Measurements from ENCODE around the gene TMX2. TPM values are rescaled to one million over a fixed set of nuclear protein-coding genes. Genes with fewer than 3 reads are reported as not detected.
"Not testable (repeated sequence)": the region's sequence is repeated elsewhere in the genome, so short reads cannot be mapped to it uniquely, and the experiment has no call there.

TMX2 gene
- total RNA-seq, 4 donors from 2014 or later, result 44.0 to 82.0 (median 70.9) TPM

DNA sequence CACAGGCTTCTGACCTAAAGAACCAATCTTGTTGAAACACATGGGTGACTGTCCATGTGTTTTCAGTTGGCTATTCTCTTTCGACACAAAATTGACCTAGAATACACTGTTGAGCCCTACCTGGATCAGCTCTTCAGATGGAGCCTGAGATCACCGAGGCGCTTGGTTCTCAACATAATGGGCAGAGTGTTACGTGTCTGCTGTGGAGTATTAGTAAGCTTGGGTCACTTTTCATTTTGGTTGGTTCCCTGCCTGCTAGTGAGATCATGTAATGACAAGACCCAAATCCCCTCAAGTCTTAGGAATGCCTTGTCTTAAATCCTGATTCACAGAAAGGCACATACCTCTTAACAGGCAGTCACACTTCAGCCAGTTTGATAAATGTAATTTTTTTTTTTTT lies 9.1 kb upstream of the TMX2 start:
- Histone ChIP-seq H3K36me3 (peaks cover 23 to 81% (median 29%) of the 10 kb centered on the region in 3 donors), H3K4me3 (no peak overlapping the region), H3K9me3 (no peaks in the 10 kb centered on the region), H3K4me1 (peaks cover 0 to 5% (median 0%) of the 10 kb centered on the region in 3 donors), H3K27me3 (no peaks in the 10 kb centered on the region), H3K27ac (peak overlapping the region in 1 of 4 donors; percentile 39)
- WGBS, 2 donors, result 50 to 79% methylated on average over 4 of the region's 4 CpGs
- no peak for DNase-seq
- TF ChIP-seq POLR2A (IDR thresholded peaks at IDR 0.05), result no peak
- intact Hi-C loops (cut with DNase I), result no loop called here

DNA sequence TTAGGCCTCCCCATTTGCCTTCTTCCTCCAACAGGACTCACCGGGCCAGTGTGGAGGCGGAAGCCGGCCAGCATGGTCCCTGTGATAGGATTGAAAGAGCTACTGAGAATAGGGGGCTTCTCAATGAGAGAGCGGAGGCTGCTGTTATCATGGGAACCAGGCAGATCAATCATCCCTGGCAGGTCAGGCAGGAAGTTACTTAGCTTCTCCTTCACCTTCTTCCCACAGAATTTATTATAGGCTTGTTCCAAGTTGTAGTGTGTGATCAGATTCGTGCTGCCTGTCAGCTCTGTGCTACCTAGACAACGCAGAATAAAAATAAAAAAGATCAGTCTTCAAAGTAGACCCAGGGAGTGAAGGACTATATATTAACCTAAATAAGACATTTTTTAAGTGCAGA lies 7.5 kb upstream of the TMX2 start:
- TF ChIP-seq, protein P1, sequence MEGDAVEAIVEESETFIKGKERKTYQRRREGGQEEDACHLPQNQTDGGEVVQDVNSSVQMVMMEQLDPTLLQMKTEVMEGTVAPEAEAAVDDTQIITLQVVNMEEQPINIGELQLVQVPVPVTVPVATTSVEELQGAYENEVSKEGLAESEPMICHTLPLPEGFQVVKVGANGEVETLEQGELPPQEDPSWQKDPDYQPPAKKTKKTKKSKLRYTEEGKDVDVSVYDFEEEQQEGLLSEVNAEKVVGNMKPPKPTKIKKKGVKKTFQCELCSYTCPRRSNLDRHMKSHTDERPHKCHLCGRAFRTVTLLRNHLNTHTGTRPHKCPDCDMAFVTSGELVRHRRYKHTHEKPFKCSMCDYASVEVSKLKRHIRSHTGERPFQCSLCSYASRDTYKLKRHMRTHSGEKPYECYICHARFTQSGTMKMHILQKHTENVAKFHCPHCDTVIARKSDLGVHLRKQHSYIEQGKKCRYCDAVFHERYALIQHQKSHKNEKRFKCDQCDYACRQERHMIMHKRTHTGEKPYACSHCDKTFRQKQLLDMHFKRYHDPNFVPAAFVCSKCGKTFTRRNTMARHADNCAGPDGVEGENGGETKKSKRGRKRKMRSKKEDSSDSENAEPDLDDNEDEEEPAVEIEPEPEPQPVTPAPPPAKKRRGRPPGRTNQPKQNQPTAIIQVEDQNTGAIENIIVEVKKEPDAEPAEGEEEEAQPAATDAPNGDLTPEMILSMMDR (IDR thresholded peaks at IDR 0.05), result no peak
- TF ChIP-seq POLR2A (IDR thresholded peaks at IDR 0.05), result no peak
- Histone ChIP-seq H3K4me3 (no peak overlapping the region), H3K4me1 (peaks cover 0 to 8% (median 3%) of the 10 kb centered on the region in 3 donors), H3K36me3 (peaks cover 7 to 74% (median 16%) of the 10 kb centered on the region in 3 donors), H3K27ac (no peak overlapping the region), H3K9me3 (no peaks in the 10 kb centered on the region), H3K27me3 (no peaks in the 10 kb centered on the region)
- no peak for DNase-seq
- WGBS, 2 donors, result 83 to 93% methylated on average over 6 of the region's 6 CpGs
- intact Hi-C loops (cut with DNase I), result no loop called here

- 90 to 93% methylated on average over 8 of the region's 8 CpGs for WGBS, 2 donors
- Histone ChIP-seq H3K4me1 (peaks cover 2 to 13% (median 4%) of the 10 kb centered on the region in 3 donors), H3K36me3 (peaks cover 5 to 69% (median 13%) of the 10 kb centered on the region in 3 donors)
- H3K27me3 ChIP-seq; DNase-seq; H3K27ac ChIP-seq; intact Hi-C loops (cut with DNase I); H3K9me3 ChIP-seq; H3K4me3 ChIP-seq: not testable (repeated sequence)
These were observed 7.0 kb upstream of the TMX2 start for GRCh38 chr11:57705432-57705831.

DNA sequence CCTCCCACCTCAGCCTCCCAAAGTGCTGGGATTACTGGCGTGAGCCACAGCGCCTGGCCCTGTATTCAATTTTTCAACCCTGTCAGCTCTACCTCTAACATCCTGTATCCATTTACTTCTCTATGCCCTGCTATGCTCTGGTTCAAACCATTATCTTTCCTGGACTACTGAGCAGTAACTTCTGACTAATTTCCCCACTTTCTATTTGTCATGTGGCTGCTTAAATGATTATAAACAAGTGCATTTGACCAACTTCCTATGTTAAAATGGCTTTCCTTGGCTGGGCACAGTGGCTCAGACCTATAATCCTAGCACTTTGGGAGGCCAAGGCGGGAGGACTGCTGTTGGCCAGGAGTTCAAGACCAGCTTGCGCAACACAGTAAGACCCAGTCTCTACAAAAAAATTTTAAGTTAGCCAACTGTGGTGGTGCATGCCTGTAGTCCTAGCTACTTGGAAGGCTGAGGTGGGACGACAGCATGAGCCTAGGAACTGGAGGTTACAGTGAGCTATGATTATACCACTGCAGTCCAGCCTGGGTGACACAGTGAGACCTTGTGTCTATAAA lies 2.5 kb upstream of the TMX2 start:
- H3K27me3 ChIP-seq, result no peaks in the 10 kb centered on the region
- no peak overlapping the region for H3K4me3 ChIP-seq
- H3K27ac ChIP-seq, result no peak overlapping the region
- H3K4me1 ChIP-seq, result peaks cover 24 to 46% (median 28%) of the 10 kb centered on the region in 3 donors
- no peaks in the 10 kb centered on the region for H3K9me3 ChIP-seq
- TF ChIP-seq POLR2A (IDR thresholded peaks at IDR 0.05), result no peak
- TF ChIP-seq, protein P1 (IDR thresholded peaks at IDR 0.05), result no peak
- WGBS, 2 donors, result 89 to 91% methylated on average over 4 to 5 of the region's 5 CpGs
- no peak for DNase-seq
- intact Hi-C loops (cut with DNase I), result no loop called here
- H3K36me3 ChIP-seq, result peaks cover 0 to 26% (median 2%) of the 10 kb centered on the region in 3 donors

- peak within 1 kb of the TSS; percentile 92 to 96 (median 94) for H3K27ac ChIP-seq
- 12% methylated on average over 21 to 31 of the region's 51 CpGs for WGBS, 2 donors
- peak; percentile 54 for DNase-seq
- intact Hi-C loops (cut with DNase I), result no loop called here
- no peaks in the 10 kb centered on the region for H3K27me3 ChIP-seq
- H3K36me3 ChIP-seq, result peaks cover 0 to 15% (median 0%) of the 10 kb centered on the region in 3 donors
- H3K9me3 ChIP-seq, result no peaks in the 10 kb centered on the region
- H3K4me3 ChIP-seq, result peak within 1 kb of the TSS; percentile 83 to 96 (median 96)
- H3K4me1 ChIP-seq, result peaks cover 24 to 51% (median 28%) of the 10 kb centered on the region in 3 donors
- peak in 2 of 4 donors; percentile 56 to 73 for TF ChIP-seq POLR2A (IDR thresholded peaks at IDR 0.05)
- TF ChIP-seq, protein P1 (IDR thresholded peaks at IDR 0.05), result peak in 1 of 6 experiments; percentile 4
These were observed 758 bp upstream of the TMX2 start, which contains the start of gene MED19 for GRCh38 chr11:57711414-57712255. MED19 (minus strand) TSS chr11:57712215; CDS start chr11:57712179, 36 bp downstream.

DNA sequence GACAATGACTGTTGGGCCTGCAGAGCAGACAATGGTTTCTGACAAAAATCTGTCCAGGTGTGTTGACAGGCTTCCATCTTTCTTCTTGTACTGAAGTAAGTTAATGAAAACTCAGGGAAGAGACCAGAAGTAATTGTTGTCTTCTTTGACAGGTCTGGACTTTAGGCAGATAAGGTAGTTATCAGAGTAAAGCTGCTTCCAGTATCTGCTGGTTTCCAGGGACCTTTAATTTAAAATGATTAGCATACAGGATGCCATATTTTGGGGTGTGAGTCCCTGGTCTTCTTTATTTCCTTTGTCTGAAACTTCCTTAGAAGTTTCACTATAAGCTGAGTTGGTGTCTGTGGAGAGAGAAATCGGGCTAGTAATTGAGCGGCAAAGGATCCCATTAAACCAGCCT lies 1.4 kb downstream of the TMX2 start:
- WGBS, 2 donors, result 82 to 87% methylated on average over 2 of the region's 2 CpGs
- peaks cover 0 to 17% (median 0%) of the 10 kb centered on the region in 3 donors for H3K36me3 ChIP-seq
- H3K4me1 ChIP-seq, result peaks cover 24 to 46% (median 28%) of the 10 kb centered on the region in 3 donors
- TF ChIP-seq POLR2A (IDR thresholded peaks at IDR 0.05), result no peak
- TF ChIP-seq, protein P1 (IDR thresholded peaks at IDR 0.05), result no peak
- peak overlapping the region in 2 of 4 donors; percentile 89 to 92 for H3K27ac ChIP-seq
- intact Hi-C loops (cut with DNase I), result no loop called here
- DNase-seq, result no peak
- no peaks in the 10 kb centered on the region for H3K9me3 ChIP-seq
- no peaks in the 10 kb centered on the region for H3K27me3 ChIP-seq
- H3K4me3 ChIP-seq, result peak overlapping the region; percentile 83 to 96 (median 96)

DNA sequence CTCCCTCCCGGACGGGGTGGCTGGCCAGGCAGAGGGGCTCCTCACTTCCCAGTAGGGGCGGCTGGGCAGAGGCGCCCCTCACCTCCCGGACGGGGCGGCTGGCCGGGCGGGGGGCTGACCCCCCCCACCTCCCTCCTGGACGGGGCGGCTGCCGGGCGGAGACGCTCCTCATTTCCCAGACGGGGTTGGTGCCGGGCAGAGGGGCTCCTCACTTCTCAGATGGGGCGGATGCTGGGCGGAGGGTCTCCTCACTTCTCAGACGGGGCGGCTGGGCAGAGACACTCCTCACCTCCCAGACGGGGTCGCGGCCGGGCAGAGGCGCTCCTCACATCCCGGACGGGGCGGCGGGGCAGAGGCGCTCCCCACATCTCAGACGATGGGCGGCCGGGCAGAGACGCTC lies 4.3 kb downstream of the TMX2 start:
- H3K4me3 ChIP-seq; H3K9me3 ChIP-seq; H3K27me3 ChIP-seq; DNase-seq; intact Hi-C loops (cut with DNase I); H3K27ac ChIP-seq: not testable (repeated sequence)
- peaks cover 0 to 38% (median 0%) of the 10 kb centered on the region in 3 donors for H3K36me3 ChIP-seq
- peaks cover 13 to 25% (median 15%) of the 10 kb centered on the region in 3 donors for H3K4me1 ChIP-seq
- no CpG with 5 or more reads among the region's 34 CpGs for WGBS, 2 donors

Data from esophagus squamous epithelium (tissue), 5 donors.